ENCODE data around the gene CYP27C1. TPM values are rescaled to one million over a fixed set of nuclear protein-coding genes. Genes with fewer than 3 reads are reported as not detected.

CYP27C1 gene
- total and polyA plus RNA-seq, 2 donors (not counting 1 experiment from before 2014, with no cell fraction given) = 0.07 TPM; not detected in 1

DNA sequence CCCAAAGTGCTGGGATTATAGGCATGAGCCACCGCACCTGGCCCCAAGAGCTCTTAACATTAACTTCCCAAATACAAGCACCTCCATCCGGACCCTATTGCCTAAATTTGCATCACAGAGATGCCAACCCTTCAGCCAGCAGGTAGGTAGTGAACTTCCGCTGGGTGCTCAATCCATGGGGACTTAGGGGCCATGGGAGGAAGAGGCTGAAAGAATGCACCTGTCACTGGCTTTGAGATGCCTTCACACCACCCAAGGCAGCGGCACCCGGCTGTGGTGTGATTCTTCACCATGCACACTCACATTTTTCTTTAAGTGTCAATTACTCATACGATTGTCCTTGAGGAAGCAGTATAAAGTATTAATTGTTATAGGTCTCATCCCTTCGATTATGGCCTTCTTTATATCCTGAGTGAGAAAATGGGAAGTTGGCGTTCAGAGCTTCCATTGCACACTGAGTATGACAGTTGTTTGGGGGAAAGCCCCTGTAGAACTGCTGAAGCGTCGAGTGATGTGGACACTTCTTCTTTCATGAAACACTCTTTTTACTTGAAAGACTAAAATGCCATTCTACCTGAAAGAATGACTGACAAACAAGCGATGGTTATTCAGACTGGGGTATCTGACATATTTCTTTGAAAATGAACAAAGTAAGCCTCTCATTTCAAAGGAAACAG is 61.3 kb downstream of the CYP27C1 start:
- H3K79me2 ChIP-seq (ENCODE audit: control insufficient read depth, insufficient read depth, low read length) = no peaks in the 10 kb centered on the region

DNA sequence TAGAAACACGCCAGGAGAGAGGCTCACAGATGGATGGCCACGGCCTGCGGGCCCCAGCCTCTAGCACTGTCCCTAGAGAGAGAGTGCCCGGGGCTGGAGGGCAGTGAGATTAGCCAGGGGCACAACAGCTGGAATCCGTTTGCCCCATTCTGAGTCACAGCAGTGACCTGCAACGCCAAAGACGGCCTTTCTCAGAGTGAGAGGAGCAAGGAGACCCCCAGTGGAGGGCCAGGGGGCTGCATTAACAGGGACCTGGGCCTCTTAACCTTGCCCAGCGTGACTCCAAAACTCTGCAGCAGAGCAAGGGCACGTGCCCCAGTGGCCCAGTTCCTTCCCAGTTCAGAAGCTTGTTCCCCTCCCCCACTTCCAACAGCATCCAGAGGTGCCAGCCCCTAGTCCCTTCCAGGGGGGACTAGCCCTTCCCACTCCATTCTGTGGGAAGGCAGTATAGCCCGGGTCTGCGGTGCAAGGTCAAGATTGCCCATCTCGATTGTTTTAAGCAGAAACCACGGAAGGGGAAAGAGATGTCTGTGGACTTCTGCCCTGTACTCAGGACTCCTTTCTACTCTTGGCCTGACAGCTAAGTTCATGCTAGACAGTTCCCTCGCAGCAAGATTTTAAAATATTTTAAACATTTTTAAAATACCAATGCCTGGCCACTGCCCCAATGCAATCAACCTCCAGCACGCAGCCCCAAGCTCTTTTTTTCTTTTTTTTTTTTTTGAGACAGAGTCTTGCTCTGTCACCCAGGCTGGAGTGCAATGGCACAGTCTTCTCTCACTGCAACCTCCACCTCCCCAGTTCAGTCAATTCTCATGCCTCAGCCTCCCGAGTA is 62.2 kb downstream of the CYP27C1 start:
- peak in 1 of 2 donors; percentile 45 for DNase-seq (ENCODE audit: low read depth in 2 of 2)
- Histone ChIP-seq H3K4me2 (ENCODE audit: extremely low read depth, insufficient read depth, low read length) (no peak overlapping the region), H3K79me2 (ENCODE audit: control insufficient read depth, insufficient read depth, low read length) (no peaks in the 10 kb centered on the region), H4K20me1 (ENCODE audit: control insufficient read depth, extremely low read depth, insufficient read depth, low read length) (no peaks in the 10 kb centered on the region), H3K4me3 (replicated peaks in 1 of 4; ENCODE audit: control extremely low read depth in 1 of 4, insufficient read depth in 1 of 4, low read depth in 3 of 4, low read length in 4 of 4) (no peak overlapping the region), H2AFZ (ENCODE audit: low read length) (no peak overlapping the region), H3K27me3 (ENCODE audit: control insufficient read depth, insufficient read depth, low read length) (no peaks in the 10 kb centered on the region), H3K9ac (ENCODE audit: insufficient read depth, low read length) (no peak overlapping the region), H3K36me3 (ENCODE audit: control insufficient read depth, insufficient read depth, low read length) (no peaks in the 10 kb centered on the region), H3K4me1 (ENCODE audit: control insufficient read depth, extremely low read depth, insufficient read depth, low read length) (peaks cover 16% of the 10 kb centered on the region), H3K9me3 (ENCODE audit: control insufficient read depth, insufficient read depth, low read depth, low read length) (no peaks in the 10 kb centered on the region), H3K27ac (ENCODE audit: insufficient read depth, low read length) (no peak overlapping the region)
- TF ChIP-seq, protein P1, sequence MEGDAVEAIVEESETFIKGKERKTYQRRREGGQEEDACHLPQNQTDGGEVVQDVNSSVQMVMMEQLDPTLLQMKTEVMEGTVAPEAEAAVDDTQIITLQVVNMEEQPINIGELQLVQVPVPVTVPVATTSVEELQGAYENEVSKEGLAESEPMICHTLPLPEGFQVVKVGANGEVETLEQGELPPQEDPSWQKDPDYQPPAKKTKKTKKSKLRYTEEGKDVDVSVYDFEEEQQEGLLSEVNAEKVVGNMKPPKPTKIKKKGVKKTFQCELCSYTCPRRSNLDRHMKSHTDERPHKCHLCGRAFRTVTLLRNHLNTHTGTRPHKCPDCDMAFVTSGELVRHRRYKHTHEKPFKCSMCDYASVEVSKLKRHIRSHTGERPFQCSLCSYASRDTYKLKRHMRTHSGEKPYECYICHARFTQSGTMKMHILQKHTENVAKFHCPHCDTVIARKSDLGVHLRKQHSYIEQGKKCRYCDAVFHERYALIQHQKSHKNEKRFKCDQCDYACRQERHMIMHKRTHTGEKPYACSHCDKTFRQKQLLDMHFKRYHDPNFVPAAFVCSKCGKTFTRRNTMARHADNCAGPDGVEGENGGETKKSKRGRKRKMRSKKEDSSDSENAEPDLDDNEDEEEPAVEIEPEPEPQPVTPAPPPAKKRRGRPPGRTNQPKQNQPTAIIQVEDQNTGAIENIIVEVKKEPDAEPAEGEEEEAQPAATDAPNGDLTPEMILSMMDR (conservative IDR thresholded peaks at IDR 0.05 in 1 of 2, IDR thresholded peaks at IDR 0.05 in 1 of 2; ENCODE audit: low read depth in 1 of 2, low read length in 2 of 2) = peak in 1 of 2 donors; percentile 44
- TF ChIP-seq EZH2 (IDR thresholded peaks at IDR 0.05; ENCODE audit: low read length, missing control alignments) = no peak

More for the DNA sequence above, 61.3 kb downstream of the CYP27C1 start:
- no peak for TF ChIP-seq EZH2 (IDR thresholded peaks at IDR 0.05; ENCODE audit: low read length, missing control alignments)
- TF ChIP-seq, protein P1 (conservative IDR thresholded peaks at IDR 0.05 in 1 of 2, IDR thresholded peaks at IDR 0.05 in 1 of 2; ENCODE audit: low read depth in 1 of 2, low read length in 2 of 2) = no peak
- no peak for DNase-seq (ENCODE audit: low read depth in 2 of 2)
- H4K20me1 ChIP-seq (ENCODE audit: control insufficient read depth, extremely low read depth, insufficient read depth, low read length) = no peaks in the 10 kb centered on the region
- no peak overlapping the region for H3K9ac ChIP-seq (ENCODE audit: insufficient read depth, low read length)
- no peaks in the 10 kb centered on the region for H3K27me3 ChIP-seq (ENCODE audit: control insufficient read depth, insufficient read depth, low read length)
- no peaks in the 10 kb centered on the region for H3K9me3 ChIP-seq (ENCODE audit: control insufficient read depth, insufficient read depth, low read depth, low read length)
- H3K36me3 ChIP-seq (ENCODE audit: control insufficient read depth, insufficient read depth, low read length) = no peaks in the 10 kb centered on the region
- peaks cover 14% of the 10 kb centered on the region for H3K4me1 ChIP-seq (ENCODE audit: control insufficient read depth, extremely low read depth, insufficient read depth, low read length)
- no peak overlapping the region for H3K27ac ChIP-seq (ENCODE audit: insufficient read depth, low read length)
- H3K4me2 ChIP-seq (ENCODE audit: extremely low read depth, insufficient read depth, low read length) = no peak overlapping the region
- H2AFZ ChIP-seq (ENCODE audit: low read length) = no peak overlapping the region
- no peak overlapping the region for H3K4me3 ChIP-seq (replicated peaks in 1 of 4; ENCODE audit: control extremely low read depth in 1 of 4, insufficient read depth in 1 of 4, low read depth in 3 of 4, low read length in 4 of 4)

DNA sequence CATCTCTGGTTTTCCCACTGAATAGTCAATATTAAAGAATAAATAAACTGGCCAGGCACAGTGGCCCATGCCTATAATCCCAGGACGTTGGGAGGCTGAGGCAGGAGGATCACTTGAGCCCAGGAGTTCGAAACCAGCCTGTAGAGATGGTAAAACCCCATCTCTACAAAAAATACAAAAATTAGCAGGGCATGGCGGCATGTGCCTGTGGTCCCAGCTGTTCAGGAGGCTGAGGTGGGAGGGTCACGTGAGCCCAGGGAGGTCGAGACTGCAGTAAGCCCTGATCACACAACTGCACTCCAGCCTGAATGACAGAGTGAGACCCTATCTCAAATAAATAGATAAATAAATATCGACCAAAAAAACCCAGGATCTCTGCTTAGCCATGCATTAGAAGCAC is 63.0 kb downstream of the CYP27C1 start:
- Histone ChIP-seq H3K4me2 (ENCODE audit: extremely low read depth, insufficient read depth, low read length) (no peak overlapping the region), H3K4me1 (ENCODE audit: control insufficient read depth, extremely low read depth, insufficient read depth, low read length) (peaks cover 16% of the 10 kb centered on the region), H3K27ac (ENCODE audit: insufficient read depth, low read length) (no peak overlapping the region), H2AFZ (ENCODE audit: low read length) (no peak overlapping the region), H3K4me3 (replicated peaks in 1 of 4; ENCODE audit: control extremely low read depth in 1 of 4, insufficient read depth in 1 of 4, low read depth in 3 of 4, low read length in 4 of 4) (no peak overlapping the region), H3K79me2 (ENCODE audit: control insufficient read depth, insufficient read depth, low read length) (no peaks in the 10 kb centered on the region), H3K9ac (ENCODE audit: insufficient read depth, low read length) (no peak overlapping the region), H4K20me1 (ENCODE audit: control insufficient read depth, extremely low read depth, insufficient read depth, low read length) (no peaks in the 10 kb centered on the region), H3K9me3 (ENCODE audit: control insufficient read depth, insufficient read depth, low read depth, low read length) (no peaks in the 10 kb centered on the region), H3K36me3 (ENCODE audit: control insufficient read depth, insufficient read depth, low read length) (no peaks in the 10 kb centered on the region), H3K27me3 (ENCODE audit: control insufficient read depth, insufficient read depth, low read length) (no peaks in the 10 kb centered on the region)
- TF ChIP-seq, protein P1 (conservative IDR thresholded peaks at IDR 0.05 in 1 of 2, IDR thresholded peaks at IDR 0.05 in 1 of 2; ENCODE audit: low read depth in 1 of 2, low read length in 2 of 2) = no peak
- TF ChIP-seq EZH2 (IDR thresholded peaks at IDR 0.05; ENCODE audit: low read length, missing control alignments) = no peak
- DNase-seq (ENCODE audit: low read depth in 2 of 2) = no peak
